Measurements from ENCODE around the gene SCRG1. TPM values are rescaled to one million over a fixed set of nuclear protein-coding genes. Genes with fewer than 3 reads are reported as not detected.

SCRG1 gene
- total and polyA plus RNA-seq, 2 donors (not counting 3 experiments of a cell fraction or from before 2014, with no cell fraction given), result not detected

- H2AFZ ChIP-seq (ENCODE audit: low read depth, low read length), result no peak overlapping the region
- DNase-seq (ENCODE audit: low read depth, low spot score) (no peak), FAIRE-seq (no peak)
- TF ChIP-seq EZH2 (IDR thresholded peaks at IDR 0.05; ENCODE audit: borderline replicate concordance, low read depth, low read length, severe bottlenecking), result no peak
- TF ChIP-seq MYC (IDR thresholded peaks at IDR 0.05; ENCODE audit: low read depth, low read length), result no peak
- no peak for TF ChIP-seq POLR2A (IDR thresholded peaks at IDR 0.05; ENCODE audit: low read depth, low read length)
- TF ChIP-seq, protein P1, sequence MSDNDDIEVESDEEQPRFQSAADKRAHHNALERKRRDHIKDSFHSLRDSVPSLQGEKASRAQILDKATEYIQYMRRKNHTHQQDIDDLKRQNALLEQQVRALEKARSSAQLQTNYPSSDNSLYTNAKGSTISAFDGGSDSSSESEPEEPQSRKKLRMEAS (IDR thresholded peaks at IDR 0.05; ENCODE audit: insufficient read depth, insufficient read length), result no peak
- TF ChIP-seq, protein P2, sequence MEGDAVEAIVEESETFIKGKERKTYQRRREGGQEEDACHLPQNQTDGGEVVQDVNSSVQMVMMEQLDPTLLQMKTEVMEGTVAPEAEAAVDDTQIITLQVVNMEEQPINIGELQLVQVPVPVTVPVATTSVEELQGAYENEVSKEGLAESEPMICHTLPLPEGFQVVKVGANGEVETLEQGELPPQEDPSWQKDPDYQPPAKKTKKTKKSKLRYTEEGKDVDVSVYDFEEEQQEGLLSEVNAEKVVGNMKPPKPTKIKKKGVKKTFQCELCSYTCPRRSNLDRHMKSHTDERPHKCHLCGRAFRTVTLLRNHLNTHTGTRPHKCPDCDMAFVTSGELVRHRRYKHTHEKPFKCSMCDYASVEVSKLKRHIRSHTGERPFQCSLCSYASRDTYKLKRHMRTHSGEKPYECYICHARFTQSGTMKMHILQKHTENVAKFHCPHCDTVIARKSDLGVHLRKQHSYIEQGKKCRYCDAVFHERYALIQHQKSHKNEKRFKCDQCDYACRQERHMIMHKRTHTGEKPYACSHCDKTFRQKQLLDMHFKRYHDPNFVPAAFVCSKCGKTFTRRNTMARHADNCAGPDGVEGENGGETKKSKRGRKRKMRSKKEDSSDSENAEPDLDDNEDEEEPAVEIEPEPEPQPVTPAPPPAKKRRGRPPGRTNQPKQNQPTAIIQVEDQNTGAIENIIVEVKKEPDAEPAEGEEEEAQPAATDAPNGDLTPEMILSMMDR (IDR thresholded peaks at IDR 0.05; ENCODE audit: extremely low read depth in 1 of 2, insufficient read depth in 1 of 2, low read depth in 1 of 2, low read length in 2 of 2), result no peak
- no peak for TF ChIP-seq GATA2 (IDR thresholded peaks at IDR 0.05; ENCODE audit: insufficient read depth, insufficient read length, low read depth, low read length)
- TF ChIP-seq POLR2AphosphoS5 (IDR thresholded peaks at IDR 0.05; ENCODE audit: insufficient read depth, low read depth, low read length), result no peak
- TF ChIP-seq FOS (IDR thresholded peaks at IDR 0.05; ENCODE audit: borderline replicate concordance, insufficient read depth, low read length), result no peak
- TF ChIP-seq JUN (IDR thresholded peaks at IDR 0.05; ENCODE audit: borderline replicate concordance, insufficient read depth, insufficient read length, low read depth), result no peak
- H3K4me2 ChIP-seq (ENCODE audit: insufficient read depth, low read length), result no peak overlapping the region
- H3K27ac ChIP-seq (ENCODE audit: insufficient read depth, low read depth, low read length), result no peak overlapping the region
- no peaks in the 10 kb centered on the region for H3K9me1 ChIP-seq (replicated peaks; ENCODE audit: control insufficient read depth, extremely low read depth, insufficient read depth, low read length)
- no peaks in the 10 kb centered on the region for H3K9me3 ChIP-seq (replicated peaks; ENCODE audit: control insufficient read depth, insufficient read depth, low read length)
- H3K36me3 ChIP-seq (ENCODE audit: control insufficient read depth in 2 of 2, extremely low read depth in 1 of 2, insufficient read depth in 2 of 2, low read length in 2 of 2), result no peaks in the 10 kb centered on the region
- no peak overlapping the region for H3K4me3 ChIP-seq (replicated peaks in 1 of 3; ENCODE audit: insufficient read depth in 1 of 3, low read depth in 1 of 3, low read length in 3 of 3)
- ChIA-PET POLR2A (no interaction called here), CTCF (no interaction called here)
- no peaks in the 10 kb centered on the region for H3K4me1 ChIP-seq (ENCODE audit: control insufficient read depth, extremely low read depth, insufficient read depth, low read length)
- intact Hi-C loops (cut with micrococcal nuclease), result no loop called here
- no TSS peak for BruUV-seq (replicated peaks)
- H4K20me1 ChIP-seq (replicated peaks; ENCODE audit: control insufficient read depth, extremely low read depth, insufficient read depth, low read length), result no peaks in the 10 kb centered on the region
- H3K27me3 ChIP-seq (ENCODE audit: control insufficient read depth in 2 of 2, insufficient read depth in 2 of 2, low read length in 2 of 2), result no peaks in the 10 kb centered on the region
- dilution Hi-C loops (cut with MboI; ENCODE audit: extremely low pct_ligation_motif_present, low sequenced_read_pairs), result no loop called here
- no peaks in the 10 kb centered on the region for H3K79me2 ChIP-seq (ENCODE audit: control insufficient read depth, insufficient read depth, low read length)
- no peak overlapping the region for H3K9ac ChIP-seq (replicated peaks; ENCODE audit: extremely low read depth, insufficient read depth, low read length)
Measured at GRCh38 chr4:173391701-173392100, 7.2 kb downstream of the SCRG1 start.

All from endothelial cell of umbilical vein (primary cell).